ENCODE measurements around the gene MUC4.

DNA sequence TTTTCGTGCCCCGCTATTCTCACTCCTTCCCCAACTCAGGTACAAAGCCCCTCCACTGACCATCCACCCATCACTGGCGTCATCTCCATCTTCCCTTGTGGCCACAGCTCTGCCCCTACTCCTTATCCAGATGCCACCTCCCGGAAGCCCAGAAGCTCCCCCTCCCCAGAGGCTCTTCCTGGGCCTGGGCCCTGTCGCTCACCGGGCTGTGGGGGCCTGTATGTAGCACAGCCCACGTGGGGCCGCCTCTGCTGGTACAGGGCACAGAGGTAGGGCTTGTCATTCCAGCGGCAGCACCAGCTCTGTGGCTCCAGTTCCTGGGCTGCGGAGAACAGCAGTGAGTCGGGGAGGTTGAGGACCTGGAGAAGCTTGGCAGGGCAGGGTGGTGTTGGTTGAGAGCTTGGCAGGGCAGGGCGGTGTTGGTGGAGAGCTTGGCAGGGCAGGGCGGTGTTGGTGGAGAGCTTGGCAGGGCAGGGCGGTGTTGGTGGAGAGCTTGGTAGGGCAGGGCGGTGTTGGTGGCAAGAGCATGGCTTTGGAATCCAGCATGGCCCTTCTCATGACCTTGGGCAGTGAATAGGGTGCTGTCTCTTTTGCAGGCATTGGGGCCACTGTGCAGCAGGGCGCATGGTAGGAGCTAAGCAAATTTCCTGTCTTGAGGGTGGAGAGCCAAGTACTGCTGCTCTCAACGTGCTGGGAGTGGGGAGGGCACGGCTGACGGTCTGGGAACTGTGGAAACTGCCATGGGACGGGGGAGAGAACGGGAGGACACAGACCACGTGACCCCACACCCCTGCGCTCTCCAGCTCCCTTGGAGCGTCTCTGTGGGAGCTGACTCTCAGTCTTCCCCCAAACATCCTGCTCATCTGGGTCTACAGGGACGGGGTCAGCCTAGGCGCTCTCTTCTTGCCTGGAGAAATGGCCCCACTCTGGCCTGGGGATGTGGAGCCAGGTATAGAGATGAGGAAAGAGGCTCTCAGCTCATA is 47.6 kb downstream of the MUC4 start:
- TF ChIP-seq CHD2 (IDR thresholded peaks at IDR 0.05; ENCODE audit: borderline replicate concordance, low read depth, low read length), result no peak
- TF ChIP-seq, protein P1, sequence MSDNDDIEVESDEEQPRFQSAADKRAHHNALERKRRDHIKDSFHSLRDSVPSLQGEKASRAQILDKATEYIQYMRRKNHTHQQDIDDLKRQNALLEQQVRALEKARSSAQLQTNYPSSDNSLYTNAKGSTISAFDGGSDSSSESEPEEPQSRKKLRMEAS (IDR thresholded peaks at IDR 0.05; ENCODE audit: low read depth, low read length), result no peak
- no peak for TF ChIP-seq USF2 (IDR thresholded peaks at IDR 0.05; ENCODE audit: borderline replicate concordance, low read depth, low read length)
- TF ChIP-seq POLR2A (IDR thresholded peaks at IDR 0.05; ENCODE audit: low read depth, low read length), result no peak
- no peak for TF ChIP-seq YY1 (IDR thresholded peaks at IDR 0.05; ENCODE audit: low read depth, low read length)
- TF ChIP-seq, protein P2, sequence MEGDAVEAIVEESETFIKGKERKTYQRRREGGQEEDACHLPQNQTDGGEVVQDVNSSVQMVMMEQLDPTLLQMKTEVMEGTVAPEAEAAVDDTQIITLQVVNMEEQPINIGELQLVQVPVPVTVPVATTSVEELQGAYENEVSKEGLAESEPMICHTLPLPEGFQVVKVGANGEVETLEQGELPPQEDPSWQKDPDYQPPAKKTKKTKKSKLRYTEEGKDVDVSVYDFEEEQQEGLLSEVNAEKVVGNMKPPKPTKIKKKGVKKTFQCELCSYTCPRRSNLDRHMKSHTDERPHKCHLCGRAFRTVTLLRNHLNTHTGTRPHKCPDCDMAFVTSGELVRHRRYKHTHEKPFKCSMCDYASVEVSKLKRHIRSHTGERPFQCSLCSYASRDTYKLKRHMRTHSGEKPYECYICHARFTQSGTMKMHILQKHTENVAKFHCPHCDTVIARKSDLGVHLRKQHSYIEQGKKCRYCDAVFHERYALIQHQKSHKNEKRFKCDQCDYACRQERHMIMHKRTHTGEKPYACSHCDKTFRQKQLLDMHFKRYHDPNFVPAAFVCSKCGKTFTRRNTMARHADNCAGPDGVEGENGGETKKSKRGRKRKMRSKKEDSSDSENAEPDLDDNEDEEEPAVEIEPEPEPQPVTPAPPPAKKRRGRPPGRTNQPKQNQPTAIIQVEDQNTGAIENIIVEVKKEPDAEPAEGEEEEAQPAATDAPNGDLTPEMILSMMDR (IDR thresholded peaks at IDR 0.05 in 2 of 3, conservative IDR thresholded peaks at IDR 0.05 in 1 of 3; ENCODE audit: control insufficient read depth in 2 of 3, extremely low read depth in 1 of 3, insufficient read depth in 1 of 3, low read depth in 3 of 3, low read length in 3 of 3), result no peak
- TF ChIP-seq, protein P3, sequence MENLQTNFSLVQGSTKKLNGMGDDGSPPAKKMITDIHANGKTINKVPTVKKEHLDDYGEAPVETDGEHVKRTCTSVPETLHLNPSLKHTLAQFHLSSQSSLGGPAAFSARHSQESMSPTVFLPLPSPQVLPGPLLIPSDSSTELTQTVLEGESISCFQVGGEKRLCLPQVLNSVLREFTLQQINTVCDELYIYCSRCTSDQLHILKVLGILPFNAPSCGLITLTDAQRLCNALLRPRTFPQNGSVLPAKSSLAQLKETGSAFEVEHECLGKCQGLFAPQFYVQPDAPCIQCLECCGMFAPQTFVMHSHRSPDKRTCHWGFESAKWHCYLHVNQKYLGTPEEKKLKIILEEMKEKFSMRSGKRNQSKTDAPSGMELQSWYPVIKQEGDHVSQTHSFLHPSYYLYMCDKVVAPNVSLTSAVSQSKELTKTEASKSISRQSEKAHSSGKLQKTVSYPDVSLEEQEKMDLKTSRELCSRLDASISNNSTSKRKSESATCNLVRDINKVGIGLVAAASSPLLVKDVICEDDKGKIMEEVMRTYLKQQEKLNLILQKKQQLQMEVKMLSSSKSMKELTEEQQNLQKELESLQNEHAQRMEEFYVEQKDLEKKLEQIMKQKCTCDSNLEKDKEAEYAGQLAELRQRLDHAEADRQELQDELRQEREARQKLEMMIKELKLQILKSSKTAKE (IDR thresholded peaks at IDR 0.05; ENCODE audit: low read depth, poor library complexity, severe bottlenecking), result no peak
- TF ChIP-seq CEBPB (IDR thresholded peaks at IDR 0.05; ENCODE audit: borderline replicate concordance in 1 of 2, low read depth in 2 of 2, low read length in 2 of 2), result no peak
- TF ChIP-seq CBFB (IDR thresholded peaks at IDR 0.05; ENCODE audit: low read depth), result no peak
- TF ChIP-seq EZH2 (IDR thresholded peaks at IDR 0.05; ENCODE audit: borderline replicate concordance, control insufficient read depth, low read depth, low read length), result no peak

All from GM12878 (cell line).